ENCODE data around the gene MORN1. TPM values are rescaled to one million over a fixed set of nuclear protein-coding genes. Genes with fewer than 3 reads are reported as not detected.
A peak's percentile ranks its signal among the peaks of the same experiment; 100 is the strongest.

MORN1 gene
- total RNA-seq, 1 donor from 2014 or later: 24.4 TPM

GRCh38 chr1:2380816-2381591 lies 10.3 kb downstream of the MORN1 start:
- Mint-ChIP-seq H3K4me3 (no peak overlapping the region), H3K36me3 (ENCODE audit: low read depth) (no peaks in the 10 kb centered on the region), H3K27ac (ENCODE audit: unreplicated experiment) (no peak overlapping the region), H3K27me3 (ENCODE audit: low read depth) (no peaks in the 10 kb centered on the region), H3K4me1 (no peaks in the 10 kb centered on the region), H3K9me3 (no peaks in the 10 kb centered on the region)
- DNase-seq (ENCODE audit: low read depth, low spot score): no peak
- TF ChIP-seq CTCF (conservative IDR thresholded peaks at IDR 0.05): no peak

DNA sequence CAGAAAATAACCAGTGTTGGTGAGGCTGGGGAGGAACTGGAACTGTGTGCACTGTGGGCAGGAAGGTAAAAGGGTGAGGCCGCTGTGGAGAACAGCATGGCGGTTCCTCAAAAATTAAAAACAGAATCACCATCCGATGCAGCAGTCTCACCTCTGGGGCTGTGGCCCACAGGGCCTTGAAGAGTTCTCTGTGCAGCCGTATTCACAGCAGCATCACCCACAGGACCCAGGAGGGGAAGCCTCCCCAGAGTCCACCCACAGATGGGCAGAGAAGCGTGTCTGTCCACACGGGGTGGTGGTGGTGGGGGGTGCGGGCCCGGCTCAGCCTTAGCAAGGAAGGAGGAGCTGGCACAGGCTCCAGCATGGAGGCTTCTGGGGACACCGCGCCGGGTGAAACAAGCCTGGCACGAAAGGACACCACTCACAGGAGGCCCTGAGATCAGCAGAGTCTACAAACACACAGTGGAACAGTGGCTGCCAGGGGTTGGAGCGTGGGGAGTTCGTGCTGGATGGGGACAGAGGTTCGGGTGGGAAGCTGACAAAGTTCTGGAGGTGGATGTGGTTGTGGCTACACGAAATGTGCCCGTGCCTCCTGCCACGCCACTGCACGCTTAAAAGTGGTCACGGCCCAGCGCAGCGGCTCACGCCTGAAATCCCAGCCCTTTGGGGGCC lies 11.5 kb downstream of the MORN1 start:
- Mint-ChIP-seq H3K4me3 (no peak overlapping the region), H3K27me3 (ENCODE audit: low read depth) (no peaks in the 10 kb centered on the region), H3K9me3 (no peaks in the 10 kb centered on the region), H3K36me3 (ENCODE audit: low read depth) (no peaks in the 10 kb centered on the region), H3K27ac (ENCODE audit: unreplicated experiment) (no peak overlapping the region), H3K4me1 (no peaks in the 10 kb centered on the region)
- no peak for TF ChIP-seq CTCF (conservative IDR thresholded peaks at IDR 0.05)
- DNase-seq (ENCODE audit: low read depth, low spot score): no peak

- no peak overlapping the region for H3K27ac Mint-ChIP-seq (ENCODE audit: unreplicated experiment)
These were observed 12.2 kb downstream of the MORN1 start for GRCh38 chr1:2378956-2379732.

GRCh38 chr1:2378441-2378851 lies 12.9 kb downstream of the MORN1 start:
- Mint-ChIP-seq H3K27me3 (ENCODE audit: low read depth) (no peaks in the 10 kb centered on the region), H3K27ac (ENCODE audit: unreplicated experiment) (peak overlapping the region; percentile 50), H3K9me3 (no peaks in the 10 kb centered on the region), H3K4me3 (no peak overlapping the region), H3K36me3 (ENCODE audit: low read depth) (no peaks in the 10 kb centered on the region), H3K4me1 (no peaks in the 10 kb centered on the region)
- TF ChIP-seq CTCF (conservative IDR thresholded peaks at IDR 0.05): no peak
- no peak for DNase-seq (ENCODE audit: low read depth, low spot score)

More at GRCh38 chr1:2378956-2379732, 12.2 kb downstream of the MORN1 start:
- Mint-ChIP-seq H3K36me3 (ENCODE audit: low read depth) (no peaks in the 10 kb centered on the region), H3K4me1 (no peaks in the 10 kb centered on the region), H3K9me3 (no peaks in the 10 kb centered on the region), H3K4me3 (peak overlapping the region; percentile 67), H3K27me3 (ENCODE audit: low read depth) (no peaks in the 10 kb centered on the region)
- DNase-seq (ENCODE audit: low read depth, low spot score): no peak
- TF ChIP-seq CTCF (conservative IDR thresholded peaks at IDR 0.05): no peak

- H3K9me3 Mint-ChIP-seq: no peaks in the 10 kb centered on the region
- H3K4me3 Mint-ChIP-seq: no peak overlapping the region
- DNase-seq (ENCODE audit: low read depth, low spot score): no peak
- H3K36me3 Mint-ChIP-seq (ENCODE audit: low read depth): no peaks in the 10 kb centered on the region
- TF ChIP-seq CTCF (conservative IDR thresholded peaks at IDR 0.05): no peak
- H3K27ac Mint-ChIP-seq (ENCODE audit: unreplicated experiment): no peak overlapping the region
- H3K27me3 Mint-ChIP-seq (ENCODE audit: low read depth): no peaks in the 10 kb centered on the region
- no peaks in the 10 kb centered on the region for H3K4me1 Mint-ChIP-seq
These were observed 13.5 kb downstream of the MORN1 start for GRCh38 chr1:2377751-2378440.
